Upper lobe of left lung (tissue), 4 donors: ENCODE results near the gene SERPINH1.

Experiments used
- CTCF ChIP-seq, 6 experiments: fragments of 450-650 bp in 4 of 6; fragments of 200-600 bp in 2 of 6; sonication (generic) in 2 of 6; IDR thresholded peaks; one replicate each; pipeline ENCODE4 v1.5.1; 2016 to 2019; ENCODE audit warnings: antibody characterized with exemption in 6 of 6
- POLR2A ChIP-seq, 4 donors: fragments of 450-650 bp; IDR thresholded peaks; one replicate each; pipeline ENCODE4 v1.5.1; 2016 to 2017; ENCODE audit warnings: antibody characterized with exemption in 4 of 4, mild to moderate bottlenecking in 2 of 4
- POLR2AphosphoS5 ChIP-seq, 2 donors: sonication (generic); formaldehyde crosslinking; IDR thresholded peaks; one replicate each; pipeline ENCODE4 v1.5.1; 2017; ENCODE audit warnings: antibody characterized with exemption in 2 of 2

- TF ChIP-seq CTCF (IDR thresholded peaks at IDR 0.05): no peak
- TF ChIP-seq POLR2A (IDR thresholded peaks at IDR 0.05): no peak
- TF ChIP-seq POLR2AphosphoS5 (IDR thresholded peaks at IDR 0.05): no peak
Measured at GRCh38 chr11:75588051-75588481, 26.0 kb downstream of the SERPINH1 start.
